HG02884 (cell line): ENCODE data around the gene PDYN.

Experiments used
- ATAC-seq: cut with Tn5 transposase; IDR thresholded peaks from one replicate; pipeline ENCODE4 v1.9.1; 2021; ENCODE audit warnings: mild to moderate bottlenecking, moderate library complexity; ENCODE audit not compliant: unreplicated experiment

PDYN gene

GRCh38 chr20:1935696-1936366, 58.0 kb downstream of the PDYN start:
- ATAC-seq, result no peak

- ATAC-seq, result no peak
Observed at GRCh38 chr20:1934721-1935573, 58.9 kb downstream of the PDYN start.

GRCh38 chr20:1934156-1934555, 59.7 kb downstream of the PDYN start:
- no peak for ATAC-seq

- ATAC-seq, result no peak
Observed at GRCh38 chr20:1933465-1933870, 60.4 kb downstream of the PDYN start.

GRCh38 chr20:1932971-1933370, 60.9 kb downstream of the PDYN start:
- ATAC-seq, result no peak

- ATAC-seq, result no peak
Observed at GRCh38 chr20:1931830-1932229, 62.0 kb downstream of the PDYN start.

GRCh38 chr20:1930165-1930564, 63.7 kb downstream of the PDYN start:
- no peak for ATAC-seq

GRCh38 chr20:1929460-1929859, 64.4 kb downstream of the PDYN start:
- no peak for ATAC-seq

- ATAC-seq, result no peak
Observed at GRCh38 chr20:1928782-1929181, 65.1 kb downstream of the PDYN start.
